Small intestine (tissue), 7 donors: ENCODE results near the gene PAFAH1B2. TPM values are rescaled to one million over a fixed set of nuclear protein-coding genes. Genes with fewer than 3 reads are reported as not detected.
A peak's percentile ranks its signal among the peaks of the same experiment; 100 is the strongest.
"Not testable (repeated sequence)": the region's sequence is repeated elsewhere in the genome, so short reads cannot be mapped to it uniquely, and the experiment has no call there.

Source experiments
- DNase-seq, 2 donors: peaks; one replicate each; pipeline versions ENCODE4 v3.0.0 to v3.0.0-alpha.2; 2013
- FAIRE-seq: peaks from 2 replicates; lab custom pipeline; 2012; peaks lifted over from hg19 to GRCh38; lab: Jason Lieb, UNC
- H3K27ac ChIP-seq, 3 donors: one replicate each; pipeline ENCODE4 v1.5.1; 2013; ENCODE audit warnings: low read length in 2 of 3, mild to moderate bottlenecking in 2 of 3, control low read depth in 1 of 3, inconsistent platforms in 1 of 3, low read depth in 1 of 3, moderate library complexity in 1 of 3
- H3K27me3 ChIP-seq, 3 donors: one replicate each; pipeline ENCODE4 v1.6.1; 2013; ENCODE audit warnings: low read length in 3 of 3, inconsistent platforms in 1 of 3; ENCODE audit not compliant: control insufficient read depth in 3 of 3, insufficient read depth in 3 of 3
- H3K36me3 ChIP-seq, 3 donors: one replicate each; pipeline ENCODE4 v1.6.1; 2013; ENCODE audit warnings: low read length in 3 of 3, inconsistent platforms in 1 of 3, low read depth in 1 of 3, mild to moderate bottlenecking in 1 of 3, moderate library complexity in 1 of 3; ENCODE audit not compliant: control insufficient read depth in 3 of 3, insufficient read depth in 2 of 3
- H3K4me1 ChIP-seq, 3 donors: one replicate each; pipeline ENCODE4 v1.6.1; 2013; ENCODE audit warnings: low read length in 2 of 3, inconsistent platforms in 1 of 3, low read depth in 1 of 3, mild to moderate bottlenecking in 1 of 3, moderate library complexity in 1 of 3; ENCODE audit not compliant: control insufficient read depth in 3 of 3, insufficient read depth in 2 of 3
- H3K4me3 ChIP-seq, 3 donors: one replicate each; pipeline ENCODE4 v1.5.1; 2013; ENCODE audit warnings: low read length in 3 of 3, control low read depth in 1 of 3, inconsistent platforms in 1 of 3, low read depth in 1 of 3, mild to moderate bottlenecking in 1 of 3, moderate library complexity in 1 of 3
- H3K9me3 ChIP-seq, 2 donors: one replicate each; pipeline ENCODE4 v1.6.1; 2013; ENCODE audit warnings: low read depth in 1 of 2, low read length in 1 of 2; ENCODE audit not compliant: control insufficient read depth in 2 of 2, insufficient read depth in 1 of 2
- WGBS, 3 donors: extraction: QIAGEN DNeasy Blood & Tissue Kit; methylation state at CpG; one replicate each; pipeline ENCODE4 v1.1.7; 2013; 5-methylcytosine and 5-hydroxymethylcytosine counted together
- polyA plus RNA-seq, 4 donors: library from polyadenylated mRNA; stranded (reverse) in 3 of 4; unstranded in 1 of 4; fragments of 200-250 nt in 3 of 4; fragments of 120-200 nt in 1 of 4; gene quantifications; one replicate each; pipeline versions ENCODE4 v1.2.1 to v1.2.3, GENCODE V29; 2013
- donor health status: healthy with polysubstance abuse.
- donor health status: control.
- donor health status: control.
- donor health status: Bipolar disorder and iron deficiency.
- donor health status: healthy.

Gene PAFAH1B2
- polyA plus RNA-seq, 4 donors = 23.2 to 44.7 (median 25.7) TPM

- peaks cover 2 to 34% (median 10%) of the 10 kb centered on the region in 3 donors for H3K4me1 ChIP-seq
- no peaks in the 10 kb centered on the region for H3K9me3 ChIP-seq
- H3K4me3 ChIP-seq = peak overlapping the region; percentile 90 to 96 (median 96)
- FAIRE-seq (no peak), DNase-seq (peak in 1 of 2 donors; percentile 51)
- peaks cover 3 to 30% (median 5%) of the 10 kb centered on the region in 3 donors for H3K36me3 ChIP-seq
- H3K27me3 ChIP-seq = no peaks in the 10 kb centered on the region
- 1 to 21% (median 16%) methylated on average over 4 of the region's 4 CpGs for WGBS, 3 donors
- peak overlapping the region; percentile 90 to 98 (median 96) for H3K27ac ChIP-seq
These were observed 35.9 kb downstream of the PAFAH1B2 start for GRCh38 chr11:117180020-117180419.

GRCh38 chr11:117180661-117181585 is 36.8 kb downstream of the PAFAH1B2 start:
- H3K27ac ChIP-seq = peak overlapping the region in 1 of 3 donors; percentile 50
- no peak for FAIRE-seq

GRCh38 chr11:117181586-117182550 is 37.8 kb downstream of the PAFAH1B2 start:
- no peak for FAIRE-seq
- Histone ChIP-seq H3K36me3 (peaks cover 3 to 45% (median 5%) of the 10 kb centered on the region in 3 donors), H3K4me1 (peaks cover 2 to 39% (median 10%) of the 10 kb centered on the region in 3 donors), H3K27me3 (no peaks in the 10 kb centered on the region), H3K27ac (no peak overlapping the region), H3K4me3 (no peak overlapping the region), H3K9me3 (no peaks in the 10 kb centered on the region)
- 89 to 91% (median 91%) methylated on average over 22 of the region's 22 CpGs for WGBS, 3 donors
- DNase-seq = no peak

More at GRCh38 chr11:117180661-117181585, 36.8 kb downstream of the PAFAH1B2 start:
- H3K4me1 ChIP-seq = peaks cover 2 to 39% (median 10%) of the 10 kb centered on the region in 3 donors
- peak; percentile 73 to 81 for DNase-seq
- no peaks in the 10 kb centered on the region for H3K9me3 ChIP-seq
- WGBS, 3 donors = 46 to 48% (median 48%) methylated on average over 22 of the region's 22 CpGs
- peak overlapping the region in 1 of 3 donors; percentile 96 for H3K4me3 ChIP-seq
- H3K36me3 ChIP-seq = peaks cover 3 to 39% (median 5%) of the 10 kb centered on the region in 3 donors
- no peaks in the 10 kb centered on the region for H3K27me3 ChIP-seq

- H3K36me3 ChIP-seq = peaks cover 3 to 51% (median 5%) of the 10 kb centered on the region in 3 donors
- no peak for DNase-seq
- H3K27me3 ChIP-seq = no peaks in the 10 kb centered on the region
- no peak for FAIRE-seq
- H3K9me3 ChIP-seq = no peaks in the 10 kb centered on the region
- peaks cover 2 to 39% (median 10%) of the 10 kb centered on the region in 3 donors for H3K4me1 ChIP-seq
- H3K4me3 ChIP-seq = no peak overlapping the region
- 88 to 94% (median 93%) methylated on average over 10 of the region's 10 CpGs for WGBS, 3 donors
- H3K27ac ChIP-seq = no peak overlapping the region
These were observed 38.5 kb downstream of the PAFAH1B2 start for GRCh38 chr11:117182551-117182935.

GRCh38 chr11:117183178-117183577 is 39.1 kb downstream of the PAFAH1B2 start:
- H3K4me1 ChIP-seq = peaks cover 2 to 33% (median 10%) of the 10 kb centered on the region in 3 donors
- not testable (repeated sequence) for H3K4me3 ChIP-seq, FAIRE-seq, DNase-seq, H3K9me3 ChIP-seq, H3K27ac ChIP-seq, H3K27me3 ChIP-seq
- WGBS, 3 donors = 90 to 95% (median 93%) methylated on average over 13 of the region's 13 CpGs
- H3K36me3 ChIP-seq = peaks cover 3 to 58% (median 5%) of the 10 kb centered on the region in 3 donors

GRCh38 chr11:117183724-117184349 is 39.8 kb downstream of the PAFAH1B2 start:
- Histone ChIP-seq H3K9me3 (no peaks in the 10 kb centered on the region), H3K27me3 (no peaks in the 10 kb centered on the region), H3K4me1 (peaks cover 2 to 31% (median 10%) of the 10 kb centered on the region in 3 donors), H3K36me3 (peaks cover 3 to 64% (median 5%) of the 10 kb centered on the region in 3 donors), H3K4me3 (no peak overlapping the region), H3K27ac (no peak overlapping the region)
- FAIRE-seq (no peak), DNase-seq (peak in 1 of 2 donors; percentile 45)
- WGBS, 3 donors = 54 to 79% (median 55%) methylated on average over 11 of the region's 11 CpGs

GRCh38 chr11:117185736-117186430 is 41.8 kb downstream of the PAFAH1B2 start:
- peak overlapping the region in 1 of 3 donors; percentile 18 for H3K27ac ChIP-seq
- no peak for FAIRE-seq

More at GRCh38 chr11:117185736-117186430, 41.8 kb downstream of the PAFAH1B2 start:
- Histone ChIP-seq H3K4me1 (peaks cover 2 to 17% (median 3%) of the 10 kb centered on the region in 3 donors), H3K27me3 (no peaks in the 10 kb centered on the region), H3K36me3 (peaks cover 5 to 82% (median 6%) of the 10 kb centered on the region in 3 donors), H3K4me3 (no peak overlapping the region), H3K9me3 (no peaks in the 10 kb centered on the region)
- WGBS, 3 donors = 81 to 89% (median 87%) methylated on average over 5 of the region's 5 CpGs
- no peak for DNase-seq
